Fibroblast of the aortic adventitia (primary cell): ENCODE measurements around the gene DOP1A. TPM values are rescaled to one million over a fixed set of nuclear protein-coding genes. Genes with fewer than 3 reads are reported as not detected.

ENCODE experiments used
- DNase-seq: peaks from one replicate; pipeline ENCODE4 v3.0.0-alpha.2; 2010; ENCODE audit warnings: low read depth
- H3K4me3 ChIP-seq: 2 replicates; pipeline ENCODE4 v1.5.1; 2011; ENCODE audit warnings: low read depth, mild to moderate bottlenecking, control low read depth, low read length, moderate library complexity
- CTCF ChIP-seq: IDR thresholded peaks from 2 replicates; pipeline ENCODE4 v1.5.1; 2011; ENCODE audit warnings: mild to moderate bottlenecking, low read length, control low read depth, inconsistent platforms; ENCODE audit not compliant: insufficient read depth
- total RNA-seq: library from RNA; depleted of rRNA; stranded (reverse); fragments of >200 nt; gene quantifications from 2 replicates; pipeline ENCODE4 v1.2.3, GENCODE V29; 2012; ENCODE audit warnings: low replicate concordance

DOP1A gene
- total RNA-seq, 1 donor = 32.5 TPM

- no peak for DNase-seq
- no peak for TF ChIP-seq CTCF
- H3K4me3 ChIP-seq = no peak overlapping the region
Measured at GRCh38 chr6:83097675-83098074, 30.2 kb downstream of the DOP1A start.

GRCh38 chr6:83098589-83098988 is 31.1 kb downstream of the DOP1A start:
- no peak overlapping the region for H3K4me3 ChIP-seq
- DNase-seq = no peak
- no peak for TF ChIP-seq CTCF

- no peak for TF ChIP-seq CTCF
- no peak for DNase-seq
- H3K4me3 ChIP-seq = no peak overlapping the region
Measured at GRCh38 chr6:83108378-83108777, 40.9 kb downstream of the DOP1A start.

GRCh38 chr6:83113258-83113657 is 45.8 kb downstream of the DOP1A start:
- no peak for TF ChIP-seq CTCF
- DNase-seq = peak; percentile 44
- no peak overlapping the region for H3K4me3 ChIP-seq

GRCh38 chr6:83114164-83114563 is 46.7 kb downstream of the DOP1A start:
- peak; percentile 21 for DNase-seq

GRCh38 chr6:83117802-83118201 is 50.3 kb downstream of the DOP1A start:
- no peak for TF ChIP-seq CTCF
- DNase-seq = no peak
- H3K4me3 ChIP-seq = no peak overlapping the region

More at GRCh38 chr6:83114164-83114563, 46.7 kb downstream of the DOP1A start:
- H3K4me3 ChIP-seq = no peak overlapping the region
- TF ChIP-seq CTCF = no peak

- DNase-seq = peak; percentile 8
- H3K4me3 ChIP-seq = no peak overlapping the region
- TF ChIP-seq CTCF = no peak
Measured at GRCh38 chr6:83119742-83120300, 52.4 kb downstream of the DOP1A start.
